HEK293 (cell line): ENCODE measurements around the gene EFCAB8.

Experiments used
- ELK4 ChIP-seq: IDR thresholded peaks from 2 replicates; pipeline ENCODE4 v1.6.1; 2011; ENCODE audit warnings: mild to moderate bottlenecking, low read depth, low read length, borderline replicate concordance
- ZNF530 ChIP-seq: fragments of 450-650 bp; formaldehyde crosslinking; IDR thresholded peaks from 2 replicates; pipeline ENCODE4 v1.5.1; 2016; ENCODE audit warnings: low read depth, missing biosample characterization, missing genetic modification characterization

- TF ChIP-seq ELK4 (no peak), ZNF530 (tag by site-specific recombination) (no peak)
These were observed 114.5 kb downstream of the EFCAB8 start for GRCh38 chr20:32973077-32973717.
